Measurements from ENCODE around the gene JAM3. TPM values are rescaled to one million over a fixed set of nuclear protein-coding genes. Genes with fewer than 3 reads are reported as not detected.

The JAM3 gene
- total and polyA plus RNA-seq, 2 donors (not counting 3 experiments of a cell fraction or from before 2014, with no cell fraction given), result 78.8 to 137 TPM

- H3K9me1 ChIP-seq (replicated peaks; ENCODE audit: control insufficient read depth, extremely low read depth, insufficient read depth, low read length), result no peaks in the 10 kb centered on the region
- no TSS peak for BruUV-seq (replicated peaks)
- no peak overlapping the region for H3K4me3 ChIP-seq (replicated peaks in 1 of 3; ENCODE audit: insufficient read depth in 1 of 3, low read depth in 1 of 3, low read length in 3 of 3)
- no peak for DNase-seq (ENCODE audit: low read depth, low spot score)
- no peak overlapping the region for H3K9ac ChIP-seq (replicated peaks; ENCODE audit: extremely low read depth, insufficient read depth, low read length)
- POLR2A ChIA-PET, result no interaction called here
- TF ChIP-seq MAX (IDR thresholded peaks at IDR 0.05; ENCODE audit: insufficient read depth, insufficient read length), result no peak
- no peak for TF ChIP-seq MYC (IDR thresholded peaks at IDR 0.05; ENCODE audit: low read depth, low read length)
- TF ChIP-seq POLR2A (IDR thresholded peaks at IDR 0.05; ENCODE audit: low read depth, low read length), result no peak
- TF ChIP-seq GATA2 (IDR thresholded peaks at IDR 0.05; ENCODE audit: insufficient read depth, insufficient read length, low read depth, low read length), result no peak
- no peak for TF ChIP-seq JUN (IDR thresholded peaks at IDR 0.05; ENCODE audit: borderline replicate concordance, insufficient read depth, insufficient read length, low read depth)
- TF ChIP-seq FOS (IDR thresholded peaks at IDR 0.05; ENCODE audit: borderline replicate concordance, insufficient read depth, low read length), result no peak
- TF ChIP-seq, protein P1, sequence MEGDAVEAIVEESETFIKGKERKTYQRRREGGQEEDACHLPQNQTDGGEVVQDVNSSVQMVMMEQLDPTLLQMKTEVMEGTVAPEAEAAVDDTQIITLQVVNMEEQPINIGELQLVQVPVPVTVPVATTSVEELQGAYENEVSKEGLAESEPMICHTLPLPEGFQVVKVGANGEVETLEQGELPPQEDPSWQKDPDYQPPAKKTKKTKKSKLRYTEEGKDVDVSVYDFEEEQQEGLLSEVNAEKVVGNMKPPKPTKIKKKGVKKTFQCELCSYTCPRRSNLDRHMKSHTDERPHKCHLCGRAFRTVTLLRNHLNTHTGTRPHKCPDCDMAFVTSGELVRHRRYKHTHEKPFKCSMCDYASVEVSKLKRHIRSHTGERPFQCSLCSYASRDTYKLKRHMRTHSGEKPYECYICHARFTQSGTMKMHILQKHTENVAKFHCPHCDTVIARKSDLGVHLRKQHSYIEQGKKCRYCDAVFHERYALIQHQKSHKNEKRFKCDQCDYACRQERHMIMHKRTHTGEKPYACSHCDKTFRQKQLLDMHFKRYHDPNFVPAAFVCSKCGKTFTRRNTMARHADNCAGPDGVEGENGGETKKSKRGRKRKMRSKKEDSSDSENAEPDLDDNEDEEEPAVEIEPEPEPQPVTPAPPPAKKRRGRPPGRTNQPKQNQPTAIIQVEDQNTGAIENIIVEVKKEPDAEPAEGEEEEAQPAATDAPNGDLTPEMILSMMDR (IDR thresholded peaks at IDR 0.05; ENCODE audit: extremely low read depth in 1 of 2, insufficient read depth in 1 of 2, low read depth in 1 of 2, low read length in 2 of 2), result no peak
- no peaks in the 10 kb centered on the region for H4K20me1 ChIP-seq (replicated peaks; ENCODE audit: control insufficient read depth, extremely low read depth, insufficient read depth, low read length)
- no peaks in the 10 kb centered on the region for H3K79me2 ChIP-seq (ENCODE audit: control insufficient read depth, insufficient read depth, low read length)
- H3K4me1 ChIP-seq (ENCODE audit: control insufficient read depth, extremely low read depth, insufficient read depth, low read length), result no peaks in the 10 kb centered on the region
- no peak overlapping the region for H3K27ac ChIP-seq (ENCODE audit: insufficient read depth, low read depth, low read length)
- FAIRE-seq, result no peak
- intact Hi-C loops (cut with micrococcal nuclease), result no loop called here
- dilution Hi-C loops (cut with MboI; ENCODE audit: extremely low pct_ligation_motif_present, low sequenced_read_pairs), result no loop called here
- CTCF ChIA-PET, result interaction anchor here (0.7 to 1.0 kb wide), 2 partner anchors 9 to 18 kb away, joined by 3 read pairs; no protein-coding TSS in a partner anchor
- H2AFZ ChIP-seq (ENCODE audit: low read depth, low read length), result no peak overlapping the region
- no peaks in the 10 kb centered on the region for H3K27me3 ChIP-seq (ENCODE audit: control insufficient read depth in 2 of 2, insufficient read depth in 2 of 2, low read length in 2 of 2)
- H3K36me3 ChIP-seq (ENCODE audit: control insufficient read depth in 2 of 2, extremely low read depth in 1 of 2, insufficient read depth in 2 of 2, low read length in 2 of 2), result peaks cover 8 to 33% of the 10 kb centered on the region in 2 experiments
- H3K9me3 ChIP-seq (replicated peaks; ENCODE audit: control insufficient read depth, insufficient read depth, low read length), result no peaks in the 10 kb centered on the region
- H3K4me2 ChIP-seq (ENCODE audit: insufficient read depth, low read length), result no peak overlapping the region
Observed at GRCh38 chr11:134153147-134153905, 84.5 kb downstream of the JAM3 start.
